ENCODE results near the gene OLFML1.

The OLFML1 gene

GRCh38 chr11:7480113-7480512 lies 5.2 kb upstream of the OLFML1 start:
- peak; percentile 43 for DNase-seq (ENCODE audit: low read depth, low spot score)

GRCh38 chr11:7484131-7484530 lies 1.2 kb upstream of the OLFML1 start:
- peak; percentile 16 for DNase-seq (ENCODE audit: low read depth, low spot score)

DNA sequence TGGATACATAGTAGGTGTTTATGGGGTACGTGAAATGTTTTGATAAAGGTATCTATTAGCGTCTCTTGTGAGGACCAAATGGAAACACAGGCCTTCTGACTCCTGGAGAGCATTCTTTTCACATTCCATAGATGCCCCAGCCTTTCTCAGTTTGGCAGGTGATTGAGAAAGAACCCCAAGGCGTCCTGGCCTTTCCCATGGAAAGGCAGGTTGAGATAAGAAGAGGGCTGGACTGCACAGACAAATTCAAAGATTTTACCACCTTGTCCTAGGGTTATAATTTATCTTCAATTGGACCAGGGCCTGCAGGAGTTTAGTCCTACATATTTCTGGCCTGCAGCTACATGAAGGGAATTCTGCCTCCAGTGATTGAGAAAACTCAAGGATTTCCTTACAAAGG lies 661 bp upstream of the OLFML1 start:
- peak; percentile 62 for DNase-seq (ENCODE audit: low read depth, low spot score)

DNA sequence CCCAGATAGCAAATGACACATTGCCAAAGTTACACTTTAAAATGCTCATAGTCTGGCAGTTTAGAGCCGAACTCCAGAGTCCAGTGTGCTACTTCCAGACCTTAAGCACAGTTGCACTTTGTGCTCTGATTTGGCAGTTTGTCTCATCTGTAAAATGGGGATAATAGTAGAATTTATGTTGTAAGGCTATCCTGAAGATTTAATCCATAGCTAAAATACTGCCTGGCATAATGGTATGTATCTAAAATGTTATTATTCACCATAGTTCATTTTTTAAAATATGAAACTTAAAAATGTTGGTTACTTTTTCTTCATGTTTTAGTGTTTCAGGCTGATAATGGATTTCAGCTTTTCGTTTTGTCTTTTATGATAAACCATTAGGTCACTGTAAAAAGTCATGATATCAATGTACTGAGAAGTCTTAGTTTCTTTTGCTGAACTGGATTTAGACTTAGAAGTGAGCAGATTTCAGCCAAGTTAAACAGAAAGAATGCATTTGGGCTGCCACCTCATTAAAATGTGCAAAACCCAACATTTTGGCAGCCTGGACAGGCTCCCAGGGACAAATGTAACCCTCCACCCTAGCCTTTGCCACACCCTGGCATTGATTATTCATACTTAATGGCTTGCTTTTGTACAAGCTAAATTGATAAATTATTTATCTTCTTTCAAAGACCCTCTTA lies 933 bp downstream of the OLFML1 start:
- DNase-seq (ENCODE audit: low read depth, low spot score), result peak; percentile 21

- peak; percentile 34 for DNase-seq (ENCODE audit: low read depth, low spot score)
Measured at GRCh38 chr11:7486781-7487140, 1.5 kb downstream of the OLFML1 start.

GRCh38 chr11:7487360-7487759 lies 2.1 kb downstream of the OLFML1 start:
- DNase-seq (ENCODE audit: low read depth, low spot score), result no peak

GRCh38 chr11:7488681-7489080 lies 3.4 kb downstream of the OLFML1 start:
- no peak for DNase-seq (ENCODE audit: low read depth, low spot score)

DNA sequence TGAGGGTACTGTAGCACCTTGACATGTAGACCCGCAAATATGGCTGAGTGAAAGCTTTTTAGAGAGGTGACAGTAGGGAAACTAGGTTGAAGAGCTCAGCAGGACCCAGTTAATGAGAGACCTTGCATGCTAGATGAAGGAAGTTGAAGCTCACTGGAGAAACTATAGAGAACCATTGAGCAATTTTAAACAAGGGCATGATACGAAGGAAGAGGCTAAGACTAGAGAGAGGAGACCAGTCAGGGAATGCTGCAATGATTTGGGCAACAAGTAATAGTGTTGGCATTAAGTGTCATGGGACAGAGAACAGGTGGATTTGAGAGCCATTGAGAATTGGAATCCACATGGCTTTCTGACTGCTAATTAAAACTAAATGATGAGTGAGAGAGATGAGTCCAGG lies 4.1 kb downstream of the OLFML1 start:
- no peak for DNase-seq (ENCODE audit: low read depth, low spot score)

GRCh38 chr11:7490054-7490453 lies 4.7 kb downstream of the OLFML1 start:
- DNase-seq (ENCODE audit: low read depth, low spot score), result no peak

DNA sequence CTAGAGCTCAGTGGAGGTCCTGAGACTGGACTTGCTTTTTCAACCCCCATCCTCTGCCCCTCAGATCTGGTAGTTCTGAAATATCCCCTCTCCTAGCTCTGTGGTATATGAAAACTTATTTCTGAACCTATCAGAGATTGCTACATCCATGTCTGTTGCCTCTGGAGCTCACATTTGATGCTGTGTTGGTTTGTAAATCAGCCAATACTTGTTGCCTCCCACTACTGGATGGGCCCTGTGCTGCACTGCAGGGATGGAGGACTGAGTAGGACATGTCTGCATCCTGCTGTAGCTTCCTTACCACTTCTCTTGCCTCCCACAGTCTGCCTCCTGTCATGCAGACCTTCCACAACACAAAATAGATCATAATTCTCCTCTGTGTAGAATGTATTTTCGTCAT lies 5.2 kb downstream of the OLFML1 start:
- no peak for DNase-seq (ENCODE audit: low read depth, low spot score)

GRCh38 chr11:7492253-7492652 lies 6.9 kb downstream of the OLFML1 start:
- DNase-seq (ENCODE audit: low read depth, low spot score), result no peak

- DNase-seq (ENCODE audit: low read depth, low spot score), result no peak
Measured at GRCh38 chr11:7493670-7494069, 8.4 kb downstream of the OLFML1 start.

DNA sequence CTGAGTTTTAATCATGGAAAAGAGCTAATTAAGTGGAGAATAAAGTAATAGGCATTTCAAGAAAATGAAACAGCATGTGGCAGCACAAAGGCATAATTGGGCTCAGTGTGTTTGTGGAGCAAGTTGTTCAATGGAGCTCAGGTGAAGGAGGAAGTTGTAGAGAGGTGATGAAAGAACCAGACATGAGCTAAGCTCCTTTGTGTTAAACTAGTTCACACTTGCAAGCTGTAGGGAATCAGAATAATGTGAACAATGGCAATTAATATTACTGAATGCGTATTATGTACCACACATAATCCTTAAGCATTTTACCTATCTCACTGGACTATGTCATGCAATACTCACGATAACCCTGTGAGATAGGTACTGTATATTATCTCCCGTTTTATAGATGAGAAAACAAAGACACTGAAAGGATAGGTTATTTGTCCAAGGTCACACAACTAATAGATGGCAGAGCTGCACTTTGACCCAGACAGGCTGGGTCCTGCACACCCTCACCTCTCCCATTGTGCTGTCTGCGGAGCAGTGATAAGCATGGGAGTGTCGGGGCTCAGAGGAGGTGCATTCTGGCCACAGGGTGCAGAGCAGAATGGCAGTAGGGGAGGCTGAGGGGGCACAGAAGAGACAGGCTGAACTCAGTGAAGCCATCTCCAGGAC lies 8.9 kb downstream of the OLFML1 start:
- DNase-seq (ENCODE audit: low read depth, low spot score), result no peak

- no peak for DNase-seq (ENCODE audit: low read depth, low spot score)
Measured at GRCh38 chr11:7495882-7496551, 10.7 kb downstream of the OLFML1 start.

GRCh38 chr11:7498193-7498592 lies 12.9 kb downstream of the OLFML1 start:
- no peak for DNase-seq (ENCODE audit: low read depth, low spot score)

DNA sequence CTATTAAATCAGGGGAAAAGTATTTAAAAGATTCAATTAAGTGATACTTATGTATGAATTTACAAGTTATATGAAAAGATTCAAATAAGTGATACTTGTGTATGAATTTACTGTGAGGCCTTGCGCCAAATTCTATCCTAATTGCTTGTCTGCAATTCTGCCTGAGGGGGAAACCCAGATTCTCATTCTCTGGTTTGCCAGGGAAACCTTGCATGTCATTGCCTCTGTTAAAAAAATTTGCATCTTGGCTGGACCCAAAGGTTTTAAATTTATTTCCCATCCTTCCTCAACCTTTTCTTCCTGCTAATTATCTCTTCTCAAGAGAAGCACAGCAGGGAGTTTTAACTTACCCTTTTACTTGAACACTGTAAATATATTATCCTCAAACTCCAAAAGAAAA lies 13.8 kb downstream of the OLFML1 start:
- DNase-seq (ENCODE audit: low read depth, low spot score), result no peak

- DNase-seq (ENCODE audit: low read depth, low spot score), result no peak
Measured at GRCh38 chr11:7500251-7500650, 14.9 kb downstream of the OLFML1 start.

GRCh38 chr11:7501251-7501650 lies 15.9 kb downstream of the OLFML1 start:
- DNase-seq (ENCODE audit: low read depth, low spot score), result no peak

- DNase-seq (ENCODE audit: low read depth, low spot score), result no peak
Measured at GRCh38 chr11:7501894-7502293, 16.6 kb downstream of the OLFML1 start.

GRCh38 chr11:7506243-7506642 lies 20.9 kb downstream of the OLFML1 start:
- DNase-seq (ENCODE audit: low read depth, low spot score), result no peak

DNA sequence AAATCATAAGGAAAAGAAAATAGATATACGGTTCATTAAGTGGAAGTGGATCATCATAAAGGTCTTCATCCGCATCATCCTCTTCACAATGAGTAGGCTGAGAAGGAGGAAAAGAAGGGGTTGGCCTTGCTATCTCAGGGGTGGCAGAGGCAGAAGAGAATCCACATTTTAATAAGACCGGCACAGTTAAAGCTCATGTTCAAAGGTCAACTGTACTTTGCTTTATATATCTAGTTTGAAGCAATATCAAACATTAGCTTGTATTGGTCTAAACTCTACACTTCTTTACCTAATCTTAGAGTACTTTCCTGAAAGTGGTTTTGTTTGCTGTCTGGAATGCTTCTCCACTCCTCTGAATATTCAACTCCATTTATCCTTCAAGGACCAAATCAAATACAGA lies 22.8 kb downstream of the OLFML1 start:
- DNase-seq (ENCODE audit: low read depth, low spot score), result no peak

DNA sequence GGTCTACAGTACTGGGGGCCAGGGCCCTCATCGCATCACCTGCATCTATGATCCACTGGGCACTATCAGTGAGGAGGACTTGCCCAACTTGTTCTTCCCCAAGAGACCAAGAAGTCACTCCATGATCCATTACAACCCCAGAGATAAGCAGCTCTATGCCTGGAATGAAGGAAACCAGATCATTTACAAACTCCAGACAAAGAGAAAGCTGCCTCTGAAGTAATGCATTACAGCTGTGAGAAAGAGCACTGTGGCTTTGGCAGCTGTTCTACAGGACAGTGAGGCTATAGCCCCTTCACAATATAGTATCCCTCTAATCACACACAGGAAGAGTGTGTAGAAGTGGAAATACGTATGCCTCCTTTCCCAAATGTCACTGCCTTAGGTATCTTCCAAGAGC lies 24.7 kb downstream of the OLFML1 start:
- no peak for DNase-seq (ENCODE audit: low read depth, low spot score)

DNA sequence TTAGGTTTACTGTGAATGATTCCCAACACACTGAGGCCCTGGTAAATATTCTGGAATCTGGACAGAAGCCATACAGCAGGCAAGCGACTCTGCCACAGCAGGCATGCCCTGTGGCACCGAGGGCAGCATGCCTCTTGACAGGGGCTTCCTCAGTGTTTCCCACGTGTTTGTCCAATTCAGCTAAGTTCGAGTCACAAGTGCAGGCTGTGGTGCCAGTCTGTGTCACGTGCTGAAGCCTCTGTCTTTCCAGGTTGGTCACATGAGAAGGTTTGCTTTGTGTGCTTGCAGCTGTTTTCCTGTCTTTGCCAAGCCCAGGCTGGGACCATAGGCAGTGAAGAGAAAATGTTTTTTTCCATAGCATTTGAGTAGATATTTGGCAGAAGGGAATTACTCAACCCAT lies 26.1 kb downstream of the OLFML1 start:
- DNase-seq (ENCODE audit: low read depth, low spot score), result no peak

Measured in astrocyte of the hippocampus (primary cell).